PC-3 (cell line): ENCODE measurements around the gene VAMP7. TPM values are rescaled to one million over a fixed set of nuclear protein-coding genes. Genes with fewer than 3 reads are reported as not detected.

Source experiments
- ATAC-seq: fragments of 200-7000 bp; cut with Tn5 transposase; 2 replicates; pipeline ENCODE4 v1.9.1; 2020; ENCODE audit warnings: mild to moderate bottlenecking, moderate library complexity
- BruUV-seq: library from RNA; stranded (reverse); fragments of 400-500 nt; replicated peaks from 2 replicates; lab custom pipeline; 2021; lab: Mats Ljungman, UMichigan
- CTCF ChIA-PET: fragments of 300-600 bp; sonication (Branson Sonifier 250); formaldehyde crosslinking; loops from one replicate; lab custom pipeline; 2022; ENCODE audit warnings: antibody characterized with exemption; lab: Charles Lee
- POLR2A ChIA-PET: fragments of 300-600 bp; sonication (Branson Sonifier 250); formaldehyde crosslinking; loops from one replicate; lab custom pipeline; 2022; ENCODE audit warnings: antibody characterized with exemption; ENCODE audit not compliant: unreplicated experiment; lab: Charles Lee
- DNase-seq: peaks from one replicate; pipeline ENCODE4 v3.0.0-alpha.2; 2015
- H2AFZ ChIP-seq: fragments of 300-600 bp; sonication (generic); 2 replicates; pipeline ENCODE4 v1.6.0; 2016; ENCODE audit warnings: antibody characterized with exemption, low read length
- H3F3A ChIP-seq: fragments of 300-600 bp; sonication (generic); one replicate; pipeline ENCODE4 v1.6.0; 2017; ENCODE audit warnings: antibody characterized with exemption, low read length, control low read depth, mild to moderate bottlenecking; ENCODE audit not compliant: unreplicated experiment
- H3K27ac ChIP-seq: fragments of 300-600 bp; sonication (generic); 2 replicates; pipeline ENCODE4 v1.5.1; 2016; ENCODE audit warnings: mild to moderate bottlenecking, low read length
- H3K27me3 ChIP-seq: fragments of 300-600 bp; sonication (generic); 2 replicates; pipeline ENCODE4 v1.6.1; 2016; ENCODE audit warnings: low read length, mixed read lengths
- H3K36me3 ChIP-seq: fragments of 300-600 bp; sonication (generic); 2 replicates; pipeline ENCODE4 v1.6.1; 2016; ENCODE audit warnings: low read depth, mixed run types, low read length, mixed read lengths
- H3K4me1 ChIP-seq: fragments of 300-600 bp; sonication (generic); 2 replicates; pipeline ENCODE4 v1.5.1; 2016; ENCODE audit warnings: low read length; ENCODE audit not compliant: insufficient read depth
- H3K4me2 ChIP-seq: fragments of 300-600 bp; sonication (generic); 2 replicates; pipeline ENCODE4 v1.6.0; 2016; ENCODE audit warnings: low read length
- H3K4me3 ChIP-seq: fragments of 300-600 bp; sonication (generic); 2 replicates; pipeline ENCODE4 v1.5.1; 2016; ENCODE audit warnings: mild to moderate bottlenecking, low read length, mixed read lengths
- H3K79me2 ChIP-seq: fragments of 300-600 bp; sonication (generic); 2 replicates; pipeline ENCODE4 v1.6.1; 2017; ENCODE audit warnings: low read length, mixed read lengths
- H3K9ac ChIP-seq: fragments of 300-600 bp; sonication (generic); 2 replicates; pipeline ENCODE4 v1.6.0; 2016; ENCODE audit warnings: mild to moderate bottlenecking, low read length
- H3K9me2 ChIP-seq: fragments of 300-600 bp; sonication (generic); replicated peaks from 2 replicates; pipeline ENCODE4 v1.6.1; 2016; ENCODE audit warnings: mixed run types, low read length, mixed read lengths
- H3K9me3 ChIP-seq: fragments of 300-600 bp; sonication (generic); 2 replicates; pipeline ENCODE4 v1.6.1; 2016; ENCODE audit warnings: low read length, mixed read lengths
- H4K20me1 ChIP-seq: fragments of 300-600 bp; sonication (generic); 2 replicates; pipeline ENCODE4 v1.6.1; 2016; ENCODE audit warnings: low read length, mixed read lengths
- EZH2 ChIP-seq: fragments of 300-600 bp; sonication (generic); IDR thresholded peaks from one replicate; pipeline ENCODE4 v1.6.1; 2017; ENCODE audit warnings: antibody characterized with exemption, mild to moderate bottlenecking, low read length; ENCODE audit not compliant: unreplicated experiment
- EZH2phosphoT487 ChIP-seq: fragments of 300-600 bp; sonication (generic); IDR thresholded peaks from 2 replicates; pipeline ENCODE4 v1.6.1; 2018; ENCODE audit warnings: mild to moderate bottlenecking, antibody characterized with exemption, low read length, borderline replicate concordance
- intact Hi-C: fragments of 100-400 bp; cut with micrococcal nuclease; formaldehyde crosslinking; loops from 2 replicates; pipeline ENCODE4 v1.9.0; 2023
- total RNA-seq: library from RNA; depleted of rRNA; stranded (reverse); fragments of >200 nt; gene quantifications from 2 replicates; pipeline ENCODE4 v1.2.3, GENCODE V29; 2014
- TF ChIP-seq, protein P1 (sequence below): fragments of 300-600 bp; sonication (generic); conservative IDR thresholded peaks from 2 replicates; pipeline ENCODE4 v1.5.1; 2017; ENCODE audit warnings: antibody characterized with exemption, low read depth, mild to moderate bottlenecking, low read length

Gene VAMP7
- total RNA-seq, 1 experiment from 2014 or later = 37.5 TPM

DNA sequence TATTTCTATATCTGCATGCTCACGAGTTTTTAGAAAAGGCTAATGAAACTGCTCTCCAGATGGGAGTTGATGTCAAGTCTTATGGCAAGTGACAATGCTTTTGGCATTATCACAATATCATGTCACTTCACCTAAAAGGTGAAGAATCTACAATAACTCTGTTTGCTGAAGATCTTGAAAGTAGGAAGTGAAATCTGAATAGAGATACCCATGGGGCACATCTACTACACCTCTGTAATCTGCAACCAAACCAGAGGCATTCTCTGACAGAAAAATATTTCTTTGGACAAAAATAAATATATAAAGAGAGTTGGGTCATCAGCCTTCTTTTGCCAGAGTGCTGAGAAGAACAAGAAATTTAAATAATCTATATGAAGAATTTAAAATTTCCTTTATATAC lies 3.9 kb upstream of the VAMP7 start:
- no peak overlapping the region for H3K9ac ChIP-seq
- H3K36me3 ChIP-seq = no peaks in the 10 kb centered on the region
- H4K20me1 ChIP-seq = no peaks in the 10 kb centered on the region
- intact Hi-C loops = no loop called here
- H3F3A ChIP-seq = no peaks in the 10 kb centered on the region
- ChIA-PET CTCF (no interaction called here), POLR2A (no interaction called here)
- TF ChIP-seq EZH2phosphoT487 = no peak
- no peak for TF ChIP-seq EZH2
- TF ChIP-seq, protein P1, sequence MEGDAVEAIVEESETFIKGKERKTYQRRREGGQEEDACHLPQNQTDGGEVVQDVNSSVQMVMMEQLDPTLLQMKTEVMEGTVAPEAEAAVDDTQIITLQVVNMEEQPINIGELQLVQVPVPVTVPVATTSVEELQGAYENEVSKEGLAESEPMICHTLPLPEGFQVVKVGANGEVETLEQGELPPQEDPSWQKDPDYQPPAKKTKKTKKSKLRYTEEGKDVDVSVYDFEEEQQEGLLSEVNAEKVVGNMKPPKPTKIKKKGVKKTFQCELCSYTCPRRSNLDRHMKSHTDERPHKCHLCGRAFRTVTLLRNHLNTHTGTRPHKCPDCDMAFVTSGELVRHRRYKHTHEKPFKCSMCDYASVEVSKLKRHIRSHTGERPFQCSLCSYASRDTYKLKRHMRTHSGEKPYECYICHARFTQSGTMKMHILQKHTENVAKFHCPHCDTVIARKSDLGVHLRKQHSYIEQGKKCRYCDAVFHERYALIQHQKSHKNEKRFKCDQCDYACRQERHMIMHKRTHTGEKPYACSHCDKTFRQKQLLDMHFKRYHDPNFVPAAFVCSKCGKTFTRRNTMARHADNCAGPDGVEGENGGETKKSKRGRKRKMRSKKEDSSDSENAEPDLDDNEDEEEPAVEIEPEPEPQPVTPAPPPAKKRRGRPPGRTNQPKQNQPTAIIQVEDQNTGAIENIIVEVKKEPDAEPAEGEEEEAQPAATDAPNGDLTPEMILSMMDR = no peak
- peaks cover 11% of the 10 kb centered on the region for H3K79me2 ChIP-seq
- H3K4me2 ChIP-seq = no peak overlapping the region
- no TSS peak for BruUV-seq
- H3K27ac ChIP-seq = no peak overlapping the region
- no peaks in the 10 kb centered on the region for H3K9me3 ChIP-seq
- H3K9me2 ChIP-seq = no peaks in the 10 kb centered on the region
- H3K4me1 ChIP-seq = peaks cover 4% of the 10 kb centered on the region
- ATAC-seq = no peak
- DNase-seq = no peak
- peaks cover 26% of the 10 kb centered on the region for H3K27me3 ChIP-seq
- H3K4me3 ChIP-seq = no peak overlapping the region
- H2AFZ ChIP-seq = no peak overlapping the region

DNA sequence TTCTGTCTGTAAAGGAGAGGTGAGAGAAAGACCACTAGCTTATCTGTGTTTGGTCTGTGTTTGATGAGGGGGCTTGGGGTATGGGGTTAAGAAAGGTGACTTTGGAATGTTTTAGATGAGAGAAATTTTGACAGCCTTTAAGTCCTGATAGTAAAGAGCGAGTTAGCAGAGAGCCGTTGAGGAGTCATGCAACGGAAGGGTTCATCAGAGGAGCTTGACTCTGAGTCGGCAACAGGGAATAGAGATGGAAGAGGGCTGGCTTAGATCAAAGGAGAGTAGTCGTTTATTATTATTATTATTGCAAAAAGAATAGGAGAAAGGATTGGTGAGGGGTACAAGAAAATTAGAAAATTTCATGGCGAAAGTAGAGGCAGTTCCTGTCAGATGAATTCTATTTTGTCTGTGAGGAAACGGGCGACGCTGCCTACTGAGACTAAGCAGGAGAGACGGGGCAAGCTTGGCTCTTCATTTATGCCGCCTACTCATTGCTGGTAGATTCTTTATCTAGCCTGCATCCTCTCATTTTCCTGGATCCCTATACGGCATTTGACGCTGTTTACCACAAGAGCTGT lies 473 bp upstream of the VAMP7 start:
- Histone ChIP-seq H2AFZ (peak overlapping the region; percentile 99), H3K36me3 (no peaks in the 10 kb centered on the region), H3K4me2 (peak overlapping the region; percentile 94), H3K9me2 (no peaks in the 10 kb centered on the region), H3K9me3 (no peaks in the 10 kb centered on the region), H3K27ac (no peak overlapping the region), H3F3A (no peaks in the 10 kb centered on the region), H4K20me1 (no peaks in the 10 kb centered on the region), H3K79me2 (peaks cover 44% of the 10 kb centered on the region), H3K4me1 (peaks cover 8% of the 10 kb centered on the region), H3K27me3 (no peaks in the 10 kb centered on the region; the same call in 1 of the 2 replicates), H3K4me3 (peak overlapping the region; percentile 93), H3K9ac (peak overlapping the region; percentile 9; the same call in 1 of the 2 replicates)
- no peak for TF ChIP-seq EZH2phosphoT487
- TF ChIP-seq, protein P1 = no peak
- TF ChIP-seq EZH2 = no peak
- no TSS peak for BruUV-seq
- DNase-seq (no peak), ATAC-seq (no peak)
- ChIA-PET CTCF (no interaction called here), POLR2A (no interaction called here)
- intact Hi-C loops = no loop called here

DNA sequence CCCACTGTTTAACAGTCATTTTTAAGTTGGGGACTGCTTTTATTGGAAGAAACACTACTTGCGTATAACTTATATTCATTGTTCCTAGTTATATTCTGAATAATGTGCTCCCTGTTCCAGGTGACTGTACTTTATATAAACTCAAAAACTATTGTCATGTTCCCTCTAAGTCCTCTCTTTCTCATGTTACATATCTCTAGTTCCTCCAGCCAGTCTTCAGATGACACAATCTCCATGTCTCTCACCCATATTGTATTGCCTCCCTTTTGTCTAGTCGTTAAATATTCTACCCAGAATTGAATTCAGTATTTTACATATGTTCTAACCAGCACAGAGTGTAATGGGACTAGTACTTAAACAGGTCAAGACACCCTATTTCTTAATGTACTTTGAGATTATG lies 5.3 kb downstream of the VAMP7 start:
- Histone ChIP-seq H3F3A (no peaks in the 10 kb centered on the region), H3K9me3 (no peaks in the 10 kb centered on the region), H3K4me3 (no peak overlapping the region), H2AFZ (no peak overlapping the region), H4K20me1 (no peaks in the 10 kb centered on the region), H3K27me3 (no peaks in the 10 kb centered on the region), H3K4me2 (no peak overlapping the region), H3K36me3 (peaks cover 4% of the 10 kb centered on the region; the same call in 1 of the 2 replicates), H3K9ac (no peak overlapping the region), H3K9me2 (no peaks in the 10 kb centered on the region), H3K4me1 (peaks cover 17% of the 10 kb centered on the region), H3K27ac (no peak overlapping the region), H3K79me2 (peaks cover 44% of the 10 kb centered on the region)
- no peak for TF ChIP-seq EZH2
- no peak for TF ChIP-seq EZH2phosphoT487
- TF ChIP-seq, protein P1 = no peak
- ATAC-seq (no peak), DNase-seq (no peak)
- intact Hi-C loops = no loop called here
- ChIA-PET POLR2A (no interaction called here), CTCF (no interaction called here)
- no TSS peak for BruUV-seq
